ENCODE results near the gene HPN.
"Not testable (repeated sequence)": the region's sequence is repeated elsewhere in the genome, so short reads cannot be mapped to it uniquely, and the experiment has no call there.

The HPN gene

DNA sequence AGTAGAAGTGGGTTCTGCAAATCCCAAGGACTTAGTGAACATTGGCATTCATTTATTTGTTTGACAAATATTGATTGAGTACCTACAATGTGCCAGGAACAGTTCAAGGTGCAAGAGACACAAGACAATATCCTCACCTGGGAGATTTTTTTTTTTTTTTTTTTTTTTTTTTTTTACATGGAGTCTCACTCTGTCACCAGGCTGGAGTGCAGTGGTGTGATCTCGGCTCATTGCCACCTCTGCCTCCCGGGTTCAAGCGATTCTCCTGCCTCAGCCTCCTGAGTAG is 13.0 kb upstream of the HPN start:
- not testable (repeated sequence) for DNase-seq

GRCh38 chr19:35029275-35029736 is 12.2 kb upstream of the HPN start:
- not testable (repeated sequence) for DNase-seq

DNA sequence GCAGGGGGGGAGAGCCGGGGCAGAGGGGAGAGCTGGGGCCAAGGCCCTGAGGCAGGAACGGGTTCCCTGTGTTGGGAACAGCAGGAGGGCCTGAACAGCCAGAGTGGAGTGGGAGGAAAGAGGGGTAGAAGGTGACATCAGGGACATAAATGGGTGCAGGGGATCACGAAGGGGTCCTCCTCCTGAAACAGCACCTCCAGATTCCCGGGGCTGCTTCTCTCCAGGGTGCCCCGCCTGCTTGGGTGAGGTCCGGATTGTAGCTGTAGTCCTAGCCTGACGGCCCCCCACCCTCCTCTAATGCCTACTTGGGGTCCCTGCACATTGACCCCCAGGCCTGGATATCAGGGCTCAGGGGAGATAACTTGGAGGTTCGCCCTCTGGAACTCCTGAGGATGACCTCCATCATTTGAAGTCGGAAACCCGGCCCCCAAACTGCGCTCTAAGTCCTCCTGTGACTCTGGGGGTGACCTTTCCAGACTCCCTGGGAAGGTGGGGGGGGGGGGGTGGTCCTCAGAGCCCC is 11.7 kb upstream of the HPN start:
- DNase-seq: no peak

DNA sequence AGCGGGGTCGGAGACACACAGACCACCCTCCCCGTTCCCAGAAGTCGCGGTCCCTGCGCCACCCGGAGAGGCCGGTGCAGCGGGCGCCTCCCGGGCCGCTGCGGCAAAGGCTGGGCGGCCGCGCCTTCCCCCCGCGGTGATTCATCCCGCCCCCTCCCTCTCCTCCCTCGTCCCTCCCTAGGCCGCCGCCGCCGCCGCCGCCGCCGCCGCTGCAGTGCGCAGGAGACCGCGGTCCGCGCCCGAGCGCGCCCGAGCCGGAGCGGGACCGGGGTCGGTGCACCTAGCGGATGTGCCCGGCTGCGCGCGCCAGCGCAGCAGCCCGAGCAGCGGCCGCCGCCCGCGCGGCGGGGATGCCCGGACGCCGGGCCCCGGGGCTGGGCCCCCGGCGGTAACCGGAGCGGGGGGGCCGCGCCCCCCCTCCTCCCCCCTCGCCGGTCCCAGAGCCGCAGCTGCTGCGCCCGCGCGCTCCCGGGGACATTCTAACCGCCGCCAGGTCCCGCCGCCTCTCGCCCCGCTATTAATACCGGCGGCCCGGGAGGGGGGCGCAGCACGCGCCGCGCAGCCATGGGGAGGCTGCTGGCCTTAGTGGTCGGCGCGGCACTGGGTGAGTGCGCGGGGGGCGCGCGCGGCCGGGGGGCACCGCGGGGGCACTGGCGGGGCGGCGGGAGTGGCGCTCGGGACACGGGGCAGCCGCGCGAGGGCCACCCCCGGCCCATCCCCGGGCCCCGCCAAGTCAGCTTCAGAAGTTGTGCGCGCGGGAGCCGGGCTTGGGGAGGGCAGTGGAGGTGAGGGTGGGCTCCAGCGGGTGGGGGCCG is 11.1 kb upstream of the HPN start, which contains the start of gene SCN1B:
TSS of gene SCN1B (plus strand) at position 214 of the 815 bp plus-strand sequence. CDS start at position 565, 351 bp downstream.
- peak in 3 of 4 experiments; percentile 30 to 48 (median 43) for DNase-seq

DNA sequence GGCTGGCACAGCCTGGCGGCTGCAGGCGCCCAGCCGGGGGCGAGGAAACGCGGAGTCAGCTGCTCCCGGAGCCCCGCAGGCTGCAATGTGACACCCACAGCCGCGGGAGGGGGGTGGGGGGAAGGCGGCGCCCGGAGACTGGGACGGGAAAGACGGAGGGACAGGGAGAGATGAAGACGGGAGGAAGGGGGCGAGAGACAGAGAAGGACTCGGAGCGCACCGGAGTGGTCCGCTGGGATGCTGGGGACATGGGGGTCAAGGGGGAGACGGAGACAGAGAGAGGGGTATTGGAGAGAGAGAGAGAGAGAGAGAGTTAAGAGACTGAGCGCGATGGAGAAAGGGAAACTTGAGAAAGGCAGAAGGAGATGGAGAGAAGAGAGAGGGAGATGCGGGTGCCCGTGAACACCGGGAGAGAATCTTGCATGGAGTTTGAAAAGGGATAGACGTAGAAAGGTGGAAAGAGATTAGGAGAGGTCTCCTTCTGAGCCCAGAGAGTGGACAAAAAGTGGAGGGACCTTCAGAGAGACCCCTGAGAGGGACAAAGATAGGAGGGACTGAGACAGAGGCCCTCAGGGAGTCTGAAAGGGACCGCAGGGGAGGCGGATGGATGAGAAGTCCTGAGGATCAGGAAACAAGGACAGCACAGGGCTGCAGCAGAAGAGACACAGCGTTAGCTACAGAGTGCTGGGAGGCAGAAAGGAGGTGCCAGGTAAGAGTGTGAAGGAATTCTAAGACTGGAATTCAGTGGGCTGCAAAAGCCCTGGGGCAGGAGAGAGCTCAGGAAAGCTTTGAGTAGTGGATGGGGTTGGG is 10.2 kb upstream of the HPN start:
- DNase-seq: no peak

DNA sequence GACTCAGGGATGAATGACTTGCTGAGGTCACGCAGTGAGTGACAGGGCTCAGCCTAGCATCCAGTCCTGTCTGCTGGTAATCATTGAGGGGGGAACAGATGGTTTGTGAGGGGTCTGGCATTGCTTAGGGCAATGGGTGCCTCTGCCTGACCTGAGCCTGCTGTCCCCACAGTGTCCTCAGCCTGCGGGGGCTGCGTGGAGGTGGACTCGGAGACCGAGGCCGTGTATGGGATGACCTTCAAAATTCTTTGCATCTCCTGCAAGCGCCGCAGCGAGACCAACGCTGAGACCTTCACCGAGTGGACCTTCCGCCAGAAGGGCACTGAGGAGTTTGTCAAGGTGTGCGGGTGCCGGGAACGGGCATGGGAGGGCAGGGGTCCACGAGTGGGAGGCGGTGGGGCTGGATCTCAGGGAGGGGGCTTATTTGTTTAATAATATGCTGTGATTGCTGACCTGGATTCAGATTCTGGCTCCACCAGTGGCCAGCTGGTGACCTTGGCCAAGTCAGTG is 9.1 kb upstream of the HPN start:
- no peak for DNase-seq

GRCh38 chr19:35033067-35034004 is 8.2 kb upstream of the HPN start:
- no peak for DNase-seq

DNA sequence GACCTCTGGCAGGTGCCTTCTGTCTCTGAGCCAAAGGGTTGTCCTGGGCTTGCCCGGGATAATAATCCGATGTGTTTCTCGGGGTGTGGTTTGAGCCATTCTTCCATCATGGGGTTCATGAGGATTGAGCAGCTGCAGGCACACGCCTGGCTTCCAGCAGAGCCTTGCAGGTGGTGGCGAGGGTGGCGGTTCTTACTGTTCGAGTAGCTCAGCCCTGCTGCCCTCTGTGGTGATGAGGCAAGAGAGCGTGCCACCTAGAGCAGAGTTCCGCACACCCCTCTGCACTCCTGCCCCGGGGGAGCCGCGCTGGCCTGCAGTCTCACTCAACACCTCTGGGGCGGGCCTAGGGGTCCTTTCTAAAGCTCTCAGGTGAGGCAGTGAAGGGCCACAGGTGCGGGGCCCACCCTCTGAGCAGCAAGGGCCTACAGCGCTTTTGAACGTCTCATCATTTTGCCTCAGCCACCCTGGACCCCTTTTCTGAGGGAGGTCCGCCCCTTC is 7.5 kb upstream of the HPN start:
- DNase-seq: no peak

DNA sequence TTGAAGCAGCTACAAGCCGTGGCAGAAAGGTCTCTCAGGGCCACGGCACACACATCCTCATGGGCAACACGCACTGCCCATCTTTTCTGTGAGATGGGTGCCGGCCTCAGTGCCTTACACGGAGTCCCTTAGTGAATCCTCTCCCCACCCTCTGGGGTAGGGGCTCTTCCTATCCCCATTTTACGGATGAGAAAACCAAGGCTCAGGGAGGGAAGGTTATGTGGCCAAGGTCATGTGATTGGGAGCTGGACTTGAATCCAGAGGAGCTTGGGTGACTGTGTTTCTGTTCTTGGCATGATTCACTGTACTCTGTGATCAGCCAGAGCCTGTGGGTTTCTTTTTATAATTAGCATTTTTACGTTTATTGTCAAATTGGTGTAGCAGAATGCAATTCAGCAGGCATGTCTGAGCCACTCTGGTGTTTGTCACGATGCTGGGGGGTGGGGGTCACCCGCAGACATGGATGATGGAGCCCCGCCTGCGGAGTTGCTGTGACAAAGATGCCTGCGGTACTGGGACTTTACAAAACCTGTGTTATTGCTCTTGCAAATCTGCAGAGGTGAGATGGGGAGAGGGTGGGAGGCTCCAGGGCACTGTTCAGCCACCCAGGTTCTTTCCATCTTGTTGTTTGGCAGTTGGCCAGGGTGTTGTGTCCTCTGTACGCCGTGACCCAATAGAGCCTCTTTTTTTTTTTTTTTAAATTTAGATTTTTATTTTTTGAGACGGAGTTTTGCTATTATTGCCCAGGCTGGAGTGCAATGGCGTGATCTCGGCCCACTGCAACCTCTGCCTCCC is 6.7 kb upstream of the HPN start:
- no peak for DNase-seq

DNA sequence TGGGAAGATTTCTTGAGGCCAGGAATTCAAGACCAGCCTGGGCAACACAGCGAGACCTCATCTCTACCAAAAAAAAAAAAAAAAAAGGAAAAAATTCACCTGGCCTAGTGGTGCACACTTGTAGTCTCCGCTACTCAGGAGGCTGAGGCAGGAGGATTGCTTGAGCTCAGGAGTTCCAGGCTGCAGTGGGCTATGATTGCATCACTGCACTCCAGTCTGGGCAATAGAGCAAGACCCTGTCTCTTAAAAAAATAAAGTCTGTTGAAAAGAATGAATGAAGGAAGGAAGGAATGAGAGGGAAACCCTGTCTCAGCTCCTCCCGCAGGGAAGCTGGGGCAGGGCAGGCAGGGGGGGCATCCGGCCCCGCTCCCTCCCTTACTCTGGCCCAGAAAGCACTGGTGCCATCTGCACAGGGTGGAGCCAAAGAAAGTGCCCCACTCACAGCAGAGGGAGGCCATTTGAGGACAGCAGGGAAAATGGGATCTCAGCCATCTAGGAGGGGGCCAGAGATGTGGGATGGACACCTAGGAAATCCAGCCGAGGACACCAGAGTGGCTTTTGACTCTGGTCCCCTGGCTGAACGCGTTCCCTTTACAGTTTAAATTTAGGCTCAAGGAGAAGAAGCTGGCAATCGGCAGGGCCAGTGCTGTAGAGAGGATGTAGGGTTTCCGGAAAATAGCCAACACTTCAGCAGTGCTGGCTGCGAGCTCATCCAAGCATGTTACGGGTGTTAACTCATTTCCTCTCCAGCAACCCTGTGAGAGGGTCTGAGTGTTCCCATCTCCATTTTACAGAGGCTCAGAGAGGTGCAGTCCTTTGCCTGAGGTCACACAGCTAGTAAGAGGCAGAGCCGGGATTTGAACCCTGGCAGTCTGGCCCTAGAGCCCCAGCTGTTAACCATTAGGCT is 3.6 kb upstream of the HPN start:
- DNase-seq: no peak

GRCh38 chr19:35038623-35039512 is 2.7 kb upstream of the HPN start:
- no peak for DNase-seq

DNA sequence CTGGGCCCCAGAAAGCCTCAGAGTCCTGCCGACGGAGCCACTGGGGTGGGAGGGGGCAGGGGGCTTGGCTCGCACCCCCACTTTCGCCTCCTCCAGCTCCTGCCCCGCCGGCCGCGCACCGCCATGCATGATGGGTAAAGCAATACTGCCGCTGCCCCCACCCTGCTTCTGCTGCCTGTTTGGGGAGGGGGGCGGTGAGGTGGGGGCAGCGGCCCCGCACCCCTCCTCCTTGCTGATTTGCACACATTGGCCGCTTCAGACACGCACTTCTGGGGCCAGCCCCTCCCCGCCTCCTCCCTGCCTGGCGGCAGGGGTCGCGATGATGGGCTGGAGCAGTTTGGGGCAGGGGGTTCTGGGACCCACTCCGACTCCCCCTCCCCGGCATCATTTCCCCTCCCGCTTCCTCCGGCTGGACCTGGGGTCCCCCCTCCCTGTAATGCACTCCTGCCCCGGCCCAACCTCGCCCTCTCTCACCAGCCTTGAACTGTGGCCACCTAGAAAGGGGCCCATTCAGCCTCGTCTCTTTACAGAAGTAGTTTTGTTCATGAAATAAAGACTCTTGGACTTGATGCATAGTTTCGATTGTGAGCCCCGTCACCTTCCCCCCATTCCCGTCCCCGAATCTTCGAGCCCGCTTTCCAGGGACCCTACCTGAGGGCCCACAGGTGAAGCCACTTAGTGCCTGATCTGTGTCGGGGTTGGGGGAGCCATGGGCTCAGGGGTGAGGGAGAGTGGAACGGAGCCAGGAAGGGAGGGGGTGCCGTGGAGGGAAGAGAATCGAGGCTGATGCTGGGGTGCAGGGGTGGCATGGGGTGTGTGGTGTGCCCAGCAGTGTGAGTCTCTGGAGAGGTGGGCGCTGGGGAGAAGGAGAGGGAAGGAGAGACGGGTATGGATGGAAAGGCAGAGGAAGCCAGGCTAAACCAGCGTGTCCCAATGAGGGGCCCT is 1.4 kb upstream of the HPN start:
- no peak for DNase-seq

GRCh38 chr19:35040826-35041547 is 534 bp upstream of the HPN start:
- no peak for DNase-seq

DNA sequence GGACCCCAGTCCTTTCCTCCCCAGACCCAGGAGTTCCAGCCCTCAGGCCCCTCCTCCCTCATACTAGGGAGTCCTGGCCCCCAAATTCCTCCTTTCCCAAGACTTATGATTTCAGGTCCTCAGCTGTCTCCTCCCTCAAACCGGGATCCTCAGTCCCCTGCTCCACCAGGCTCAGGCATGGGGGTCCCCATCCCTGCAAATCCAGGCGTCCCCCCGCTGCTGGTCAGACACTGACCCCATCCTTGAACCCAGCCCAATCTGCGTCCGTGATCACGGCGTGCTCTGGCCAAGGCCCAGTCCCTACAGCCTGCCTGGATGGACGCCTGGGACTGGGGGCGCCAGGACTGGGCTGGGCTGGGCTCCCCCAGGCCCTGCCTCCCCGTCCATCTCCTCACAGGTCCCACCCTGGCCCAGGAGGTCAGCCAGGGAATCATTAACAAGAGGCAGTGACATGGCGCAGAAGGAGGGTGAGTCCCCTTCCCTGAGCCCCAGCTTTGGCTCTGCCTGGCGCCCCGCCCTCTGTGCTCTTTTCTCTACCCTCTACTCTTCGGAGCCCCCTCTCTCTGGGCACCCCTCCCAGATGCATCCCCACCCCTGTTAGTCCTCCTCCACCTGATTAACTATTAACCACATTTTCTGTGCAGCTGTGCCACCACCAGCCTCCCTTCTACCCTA is 672 bp downstream of the HPN start:
- DNase-seq: no peak

- DNase-seq: no peak
Measured at GRCh38 chr19:35042954-35043604, 1.6 kb downstream of the HPN start.

- DNase-seq: no peak
Measured at GRCh38 chr19:35043906-35044305, 2.4 kb downstream of the HPN start.

All from activated CD4-positive, CD25-positive, alpha-beta regulatory T cell (primary cell).